ENCODE data around the gene TNFRSF12A. TPM values are rescaled to one million over a fixed set of nuclear protein-coding genes. Genes with fewer than 3 reads are reported as not detected.
A peak's percentile ranks its signal among the peaks of the same experiment; 100 is the strongest.

Gene TNFRSF12A
- total RNA-seq, 1 experiment from 2014 or later = 1,222 TPM

GRCh38 chr16:3021449-3022207 lies 1.5 kb downstream of the TNFRSF12A start:
- DNase-seq (ENCODE audit: low read depth) = peak; percentile 99
- in situ Hi-C loops (cut with HindIII; ENCODE audit: low pct_unique_long_range_greater_than_20kb, low sequenced_read_pairs) = no loop called here

DNA sequence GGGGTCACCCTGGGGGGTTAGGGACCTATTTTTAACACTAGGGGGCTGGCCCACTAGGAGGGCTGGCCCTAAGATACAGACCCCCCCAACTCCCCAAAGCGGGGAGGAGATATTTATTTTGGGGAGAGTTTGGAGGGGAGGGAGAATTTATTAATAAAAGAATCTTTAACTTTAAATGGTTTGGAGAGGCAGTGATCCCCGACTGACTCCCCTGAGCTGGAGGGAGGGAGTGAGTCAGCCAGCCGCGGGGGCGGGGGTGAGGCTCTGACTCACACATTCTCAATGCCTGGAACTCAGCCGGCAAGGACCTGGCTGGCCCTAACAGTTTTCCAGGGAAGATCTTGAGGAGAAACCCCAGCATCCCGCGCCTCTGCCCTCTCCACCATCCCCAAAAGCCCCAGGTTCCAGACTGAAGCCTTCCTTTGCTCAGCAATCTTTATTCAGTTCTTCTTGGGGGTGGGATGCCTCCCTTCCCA lies 2.1 kb downstream of the TNFRSF12A start:
- DNase-seq (ENCODE audit: low read depth) = peak; percentile 97
- in situ Hi-C loops (cut with HindIII; ENCODE audit: low pct_unique_long_range_greater_than_20kb, low sequenced_read_pairs) = no loop called here

- no peak for DNase-seq (ENCODE audit: low read depth)
- in situ Hi-C loops (cut with HindIII; ENCODE audit: low pct_unique_long_range_greater_than_20kb, low sequenced_read_pairs) = no loop called here
Measured at GRCh38 chr16:3022684-3023414, 2.7 kb downstream of the TNFRSF12A start.

GRCh38 chr16:3023415-3023668 lies 3.2 kb downstream of the TNFRSF12A start:
- peak; percentile 94 for DNase-seq (ENCODE audit: low read depth)
- in situ Hi-C loops (cut with HindIII; ENCODE audit: low pct_unique_long_range_greater_than_20kb, low sequenced_read_pairs) = no loop called here

DNA sequence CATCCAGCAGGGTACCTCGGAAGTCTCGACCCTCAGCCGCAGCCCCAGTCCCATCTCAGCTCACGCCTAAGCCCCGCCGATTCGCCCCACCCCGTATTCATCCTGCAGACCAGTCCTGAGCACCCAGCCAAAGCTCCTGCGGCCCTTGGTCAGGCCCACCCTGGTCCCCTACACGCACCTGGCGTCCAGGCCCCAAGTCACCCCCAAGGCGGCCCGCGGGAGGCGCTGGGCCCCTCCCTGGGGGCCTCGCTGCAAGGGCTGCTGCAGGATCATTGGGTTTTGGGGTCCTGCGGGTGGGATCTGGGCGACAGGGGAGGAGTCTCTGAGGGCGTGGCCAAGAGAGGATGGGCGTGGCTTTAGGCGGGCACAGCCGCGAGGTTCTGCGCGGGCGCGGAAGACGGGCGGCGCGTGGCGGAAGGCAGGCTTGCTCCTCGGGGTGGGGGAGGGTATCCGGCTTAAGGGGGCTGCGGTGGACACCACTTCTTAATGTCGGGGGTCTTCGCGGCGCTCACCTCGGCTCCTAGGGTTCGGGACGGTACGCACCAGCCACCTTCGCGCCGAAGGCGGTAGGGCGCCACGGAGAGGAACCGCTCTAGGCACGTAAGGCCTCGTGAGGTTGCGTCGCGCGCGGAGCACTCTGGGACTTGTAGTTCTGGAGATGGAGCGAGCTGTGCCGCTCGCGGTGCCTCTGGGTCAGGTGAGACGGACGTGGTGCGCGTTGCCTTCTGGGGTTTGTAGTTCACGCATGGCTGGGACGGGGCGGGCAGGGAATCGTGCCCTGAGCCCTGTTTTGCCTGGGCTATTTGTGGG lies 3.7 kb downstream of the TNFRSF12A start, which contains the start of the genes HCFC1R1 and THOC6:
Gene HCFC1R1 (minus strand): TSS at position 274 of the 810 bp plus-strand sequence. CDS start 1 bp downstream, at position 273.
Gene THOC6 (plus strand): TSS at position 367 of the 810 bp plus-strand sequence. CDS start 292 bp downstream, at position 659.
- peak; percentile 97 for DNase-seq (ENCODE audit: low read depth)
- in situ Hi-C loops (cut with HindIII; ENCODE audit: low pct_unique_long_range_greater_than_20kb, low sequenced_read_pairs) = no loop called here

DNA sequence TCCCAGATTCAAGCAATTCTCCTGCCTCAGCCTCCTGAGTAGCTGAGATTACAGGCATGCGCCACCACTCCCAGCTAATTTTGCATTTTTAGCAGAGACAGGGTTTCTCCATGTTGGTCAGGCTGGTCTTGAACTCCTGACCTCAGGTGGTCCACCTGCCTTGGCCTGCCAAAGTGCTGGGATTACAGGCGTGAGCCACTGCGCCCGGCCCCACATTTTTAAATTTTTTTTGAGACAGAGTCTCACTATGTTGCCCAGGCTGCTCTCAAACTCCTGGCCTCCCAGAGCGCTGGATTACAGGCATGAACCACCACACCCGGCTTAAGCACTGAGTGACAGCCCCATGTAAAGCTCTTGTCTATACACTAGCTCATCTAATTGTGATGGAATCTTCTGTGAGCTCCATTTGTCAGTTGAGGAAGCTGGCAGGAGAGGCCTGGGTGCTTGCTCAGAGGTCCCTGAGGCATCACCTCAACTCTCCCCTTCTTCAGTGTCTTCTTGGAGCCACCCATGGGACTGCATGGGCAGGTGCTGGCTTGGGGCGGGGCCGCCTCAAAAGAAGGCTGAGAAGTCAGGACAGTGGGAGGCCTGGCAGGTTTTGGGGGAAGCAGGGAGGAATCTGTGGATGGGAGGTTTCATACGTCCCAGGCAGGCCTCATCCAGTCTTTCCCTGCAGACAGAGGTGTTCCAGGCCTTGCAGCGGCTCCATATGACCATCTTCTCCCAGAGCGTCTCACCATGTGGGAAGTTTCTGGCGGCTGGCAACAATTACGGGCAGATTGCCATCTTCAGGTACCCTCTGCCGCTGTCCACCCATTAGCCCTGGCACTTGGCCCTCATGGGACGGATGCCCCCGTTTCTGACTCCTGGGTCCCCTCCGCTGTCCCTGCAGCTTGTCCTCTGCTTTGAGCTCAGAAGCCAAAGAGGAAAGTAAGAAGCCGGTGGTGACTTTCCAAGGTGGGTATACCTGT lies 5.1 kb downstream of the TNFRSF12A start:
- in situ Hi-C loops (cut with HindIII; ENCODE audit: low pct_unique_long_range_greater_than_20kb, low sequenced_read_pairs) = no loop called here
- no peak for DNase-seq (ENCODE audit: low read depth)

GRCh38 chr16:3026003-3026378 lies 5.8 kb downstream of the TNFRSF12A start:
- DNase-seq (ENCODE audit: low read depth) = no peak
- in situ Hi-C loops (cut with HindIII; ENCODE audit: low pct_unique_long_range_greater_than_20kb, low sequenced_read_pairs) = no loop called here

DNA sequence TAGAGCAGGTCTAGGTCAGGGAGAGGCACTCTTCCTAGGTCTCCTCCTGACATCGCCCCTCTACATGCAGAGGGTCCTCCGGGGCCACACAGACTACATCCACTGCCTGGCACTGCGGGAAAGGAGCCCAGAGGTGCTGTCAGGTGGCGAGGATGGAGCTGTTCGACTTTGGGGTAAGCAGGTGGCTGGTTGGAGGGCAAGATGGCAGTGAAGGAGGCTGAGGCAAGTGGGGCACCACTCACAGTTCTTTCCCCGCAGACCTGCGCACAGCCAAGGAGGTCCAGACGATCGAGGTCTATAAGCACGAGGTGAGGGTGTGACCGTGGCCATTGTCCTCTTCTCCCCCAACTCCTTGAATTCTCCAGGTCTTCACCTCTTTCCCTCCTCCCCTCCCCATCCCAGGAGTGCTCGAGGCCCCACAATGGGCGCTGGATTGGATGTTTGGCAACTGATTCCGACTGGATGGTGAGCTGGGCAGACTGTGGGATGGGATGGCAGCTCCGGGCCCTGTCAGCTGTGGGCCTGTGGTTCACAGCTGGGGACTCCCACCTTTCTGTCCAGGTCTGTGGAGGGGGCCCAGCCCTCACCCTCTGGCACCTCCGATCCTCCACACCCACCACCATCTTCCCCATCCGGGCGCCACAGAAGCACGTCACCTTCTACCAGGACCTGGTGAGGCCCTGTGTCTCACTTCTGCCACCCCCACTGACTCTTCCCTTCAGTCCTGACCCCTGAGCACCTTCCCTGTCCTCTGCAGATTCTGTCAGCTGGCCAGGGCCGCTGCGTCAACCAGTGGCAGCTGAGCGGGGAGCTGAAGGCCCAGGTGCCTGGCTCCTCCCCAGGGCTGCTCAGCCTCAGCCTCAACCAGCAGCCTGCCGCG lies 6.7 kb downstream of the TNFRSF12A start:
- no peak for DNase-seq (ENCODE audit: low read depth)
- in situ Hi-C loops (cut with HindIII; ENCODE audit: low pct_unique_long_range_greater_than_20kb, low sequenced_read_pairs) = no loop called here

DNA sequence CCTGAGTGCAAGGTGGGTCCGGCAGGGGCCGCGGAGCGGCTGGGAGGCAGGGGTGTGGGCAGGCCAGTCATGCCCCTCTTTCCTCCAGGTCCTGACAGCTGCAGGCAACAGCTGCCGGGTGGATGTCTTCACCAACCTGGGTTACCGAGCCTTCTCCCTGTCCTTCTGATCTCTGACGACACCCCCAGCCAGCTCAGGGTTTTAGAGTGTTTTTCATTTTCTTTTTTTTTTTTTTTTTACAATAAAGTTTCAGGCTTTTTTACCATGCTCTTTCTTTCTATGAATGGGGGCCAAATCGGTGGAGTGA lies 7.3 kb downstream of the TNFRSF12A start:
- in situ Hi-C loops (cut with HindIII; ENCODE audit: low pct_unique_long_range_greater_than_20kb, low sequenced_read_pairs) = no loop called here
- no peak for DNase-seq (ENCODE audit: low read depth)

GRCh38 chr16:3027983-3028715 lies 8.0 kb downstream of the TNFRSF12A start:
- DNase-seq (ENCODE audit: low read depth) = peak; percentile 81
- in situ Hi-C loops (cut with HindIII; ENCODE audit: low pct_unique_long_range_greater_than_20kb, low sequenced_read_pairs) = no loop called here

DNA sequence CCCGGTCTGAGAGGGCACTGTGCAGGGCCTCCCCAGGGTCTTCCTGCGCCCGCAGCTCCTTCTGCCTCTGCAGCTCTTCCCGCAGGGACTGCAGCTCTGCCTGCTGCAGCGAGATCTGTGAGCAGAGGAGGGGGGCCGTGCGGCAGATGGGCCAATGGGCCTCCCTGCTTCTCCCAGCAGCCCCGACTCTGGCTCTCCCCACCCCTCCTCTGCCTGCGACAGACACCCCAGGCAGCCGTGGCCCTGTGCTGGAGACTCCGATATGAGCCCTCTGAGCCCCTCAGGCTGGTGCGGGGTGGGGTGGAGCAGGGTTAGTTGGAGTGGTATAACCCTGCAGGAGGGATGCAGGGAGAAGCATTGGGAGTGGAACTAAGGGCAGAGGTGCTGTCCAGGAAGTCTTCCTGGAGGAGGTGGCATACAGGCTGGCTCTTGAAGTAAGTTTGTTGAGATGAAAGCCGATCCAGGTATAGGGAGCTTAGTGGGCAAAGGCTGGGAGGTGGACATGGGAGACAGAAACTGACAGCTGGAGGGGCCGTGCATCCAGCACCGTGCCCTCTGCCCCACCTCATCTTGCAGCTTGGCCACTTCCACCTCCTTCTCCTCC lies 8.7 kb downstream of the TNFRSF12A start:
- DNase-seq (ENCODE audit: low read depth) = no peak
- in situ Hi-C loops (cut with HindIII; ENCODE audit: low pct_unique_long_range_greater_than_20kb, low sequenced_read_pairs) = no loop called here

GRCh38 chr16:3029491-3030221 lies 9.5 kb downstream of the TNFRSF12A start:
- no peak for DNase-seq (ENCODE audit: low read depth)
- in situ Hi-C loops (cut with HindIII; ENCODE audit: low pct_unique_long_range_greater_than_20kb, low sequenced_read_pairs) = no loop called here

DNA sequence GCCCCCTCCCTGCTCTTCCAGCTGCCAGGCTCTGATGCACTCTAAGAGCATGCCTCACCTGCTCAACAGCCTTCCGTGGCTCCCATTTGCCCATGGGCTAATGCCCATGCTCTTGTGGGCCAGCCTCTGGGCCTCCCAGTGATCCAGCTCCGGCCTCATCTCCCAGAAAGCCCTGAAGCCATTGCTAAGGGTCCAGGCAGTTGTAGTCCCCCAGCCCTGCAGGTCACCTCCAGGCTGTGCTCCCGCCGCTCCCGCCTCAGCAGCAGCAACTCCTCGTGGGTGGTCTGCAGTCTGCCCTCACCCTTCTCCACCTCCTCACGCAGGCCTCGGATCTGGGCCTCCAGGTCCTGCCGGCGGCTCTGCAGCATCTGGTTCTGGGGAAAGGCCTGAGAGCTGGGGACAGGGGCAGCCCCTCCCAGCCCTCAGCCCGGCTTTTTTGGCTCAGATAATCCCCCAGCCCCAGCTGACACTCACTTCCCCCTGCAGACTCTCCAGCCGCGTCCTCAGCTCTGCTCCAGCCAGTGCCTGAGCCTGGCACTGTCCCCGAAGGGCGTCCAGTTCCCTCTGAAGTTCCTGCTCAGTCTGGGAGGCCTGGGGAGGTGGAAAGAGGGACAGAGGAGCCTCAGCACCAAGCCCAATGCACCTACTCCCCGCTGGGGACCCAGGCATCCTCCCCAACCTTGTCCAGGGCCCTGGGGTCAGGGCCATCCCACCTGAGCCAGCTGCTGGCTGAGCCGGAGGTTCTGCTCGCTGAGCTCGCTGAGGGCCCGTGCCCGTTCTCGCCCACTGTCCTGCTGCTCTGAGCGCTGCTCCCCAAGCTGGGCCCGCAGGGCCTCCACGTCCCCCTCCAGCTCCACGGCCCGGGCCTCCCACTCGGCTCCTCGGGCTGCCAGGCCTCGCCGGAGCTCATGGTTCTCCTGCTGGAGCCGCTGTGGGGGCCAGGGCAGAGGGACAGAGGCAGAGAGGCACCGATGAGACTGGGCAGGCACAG lies 10.3 kb downstream of the TNFRSF12A start:
- no peak for DNase-seq (ENCODE audit: low read depth)
- in situ Hi-C loops (cut with HindIII; ENCODE audit: low pct_unique_long_range_greater_than_20kb, low sequenced_read_pairs) = no loop called here

DNA sequence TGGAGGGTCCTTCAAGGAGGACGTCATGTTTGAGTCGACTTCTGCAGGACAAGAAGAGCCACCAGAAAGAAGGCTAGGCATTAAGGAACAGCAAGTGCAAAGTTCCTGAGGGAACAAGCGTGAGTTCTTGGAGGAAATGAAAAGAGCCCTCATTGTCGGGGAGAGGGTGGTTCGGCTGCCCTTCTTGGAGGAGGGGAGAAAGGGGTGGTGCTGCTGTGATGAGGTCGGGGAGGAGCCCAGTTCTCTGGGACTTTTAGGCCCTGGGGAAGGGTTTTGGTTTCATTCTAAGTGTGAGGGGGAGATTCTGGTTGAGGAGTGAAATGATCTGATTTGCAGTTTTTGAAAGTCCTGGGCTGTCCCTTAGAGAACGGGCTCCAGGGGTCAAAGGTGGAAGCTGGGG lies 12.5 kb downstream of the TNFRSF12A start:
- no peak for DNase-seq (ENCODE audit: low read depth)
- in situ Hi-C loops (cut with HindIII; ENCODE audit: low pct_unique_long_range_greater_than_20kb, low sequenced_read_pairs) = no loop called here

All from Caki2 (cell line).